Prostate gland (tissue), 2 donors: ENCODE data around the gene RGSL1.

Experiments used
- POLR2A ChIP-seq: fragments of 450-650 bp; IDR thresholded peaks from one replicate; pipeline ENCODE4 v1.6.1; 2016; ENCODE audit warnings: antibody characterized with exemption, mild to moderate bottlenecking
- TF ChIP-seq, protein P1 (sequence below), 4 experiments: fragments of 200-600 bp in 2 of 4; fragments of 450-650 bp in 2 of 4; sonication (generic) in 2 of 4; IDR thresholded peaks; 1 replicate in 3 of 4; 2 replicates in 1 of 4; pipeline ENCODE4 v1.5.1; 2016 to 2019; ENCODE audit warnings: antibody characterized with exemption in 4 of 4, mild to moderate bottlenecking in 2 of 4, moderate library complexity in 2 of 4

- TF ChIP-seq, protein P1, sequence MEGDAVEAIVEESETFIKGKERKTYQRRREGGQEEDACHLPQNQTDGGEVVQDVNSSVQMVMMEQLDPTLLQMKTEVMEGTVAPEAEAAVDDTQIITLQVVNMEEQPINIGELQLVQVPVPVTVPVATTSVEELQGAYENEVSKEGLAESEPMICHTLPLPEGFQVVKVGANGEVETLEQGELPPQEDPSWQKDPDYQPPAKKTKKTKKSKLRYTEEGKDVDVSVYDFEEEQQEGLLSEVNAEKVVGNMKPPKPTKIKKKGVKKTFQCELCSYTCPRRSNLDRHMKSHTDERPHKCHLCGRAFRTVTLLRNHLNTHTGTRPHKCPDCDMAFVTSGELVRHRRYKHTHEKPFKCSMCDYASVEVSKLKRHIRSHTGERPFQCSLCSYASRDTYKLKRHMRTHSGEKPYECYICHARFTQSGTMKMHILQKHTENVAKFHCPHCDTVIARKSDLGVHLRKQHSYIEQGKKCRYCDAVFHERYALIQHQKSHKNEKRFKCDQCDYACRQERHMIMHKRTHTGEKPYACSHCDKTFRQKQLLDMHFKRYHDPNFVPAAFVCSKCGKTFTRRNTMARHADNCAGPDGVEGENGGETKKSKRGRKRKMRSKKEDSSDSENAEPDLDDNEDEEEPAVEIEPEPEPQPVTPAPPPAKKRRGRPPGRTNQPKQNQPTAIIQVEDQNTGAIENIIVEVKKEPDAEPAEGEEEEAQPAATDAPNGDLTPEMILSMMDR (IDR thresholded peaks at IDR 0.05), result no peak
- no peak for TF ChIP-seq POLR2A
Observed at GRCh38 chr1:182484067-182484466, 34.1 kb downstream of the RGSL1 start.
